Peyer's patch (tissue), 4 donors: Measurements from ENCODE around the gene NEDD4L. TPM values are rescaled to one million over a fixed set of nuclear protein-coding genes. Genes with fewer than 3 reads are reported as not detected.

Experiments
- DNase-seq, 3 donors: peaks; one replicate each; pipeline ENCODE4 v3.0.0-alpha.2; 2017 to 2019
- H3K27ac ChIP-seq, 4 donors: fragments of 200-600 bp; sonication (generic); one replicate each; pipeline ENCODE4 v1.5.1; 2016 to 2019
- H3K27me3 ChIP-seq, 2 donors: fragments of 200-600 bp; sonication (generic); one replicate each; pipeline ENCODE4 v1.5.1; 2019
- H3K36me3 ChIP-seq, 3 donors: fragments of 200-600 bp; sonication (generic); one replicate each; pipeline ENCODE4 v1.5.1; 2016 to 2019
- H3K4me1 ChIP-seq, 4 donors: fragments of 200-600 bp; sonication (generic); one replicate each; pipeline ENCODE4 v1.5.1; 2016 to 2019
- H3K4me3 ChIP-seq, 4 donors: fragments of 200-600 bp; sonication (generic); 1 replicate in 3 of 4; 2 replicates in 1 of 4; pipeline ENCODE4 v1.5.1; 2016 to 2019; ENCODE audit warnings: mild to moderate bottlenecking in 1 of 4
- H3K9me3 ChIP-seq, 4 donors: fragments of 200-600 bp; sonication (generic); one replicate each; pipeline ENCODE4 v1.5.1; 2016 to 2019; ENCODE audit warnings: mild to moderate bottlenecking in 1 of 4
- CTCF ChIP-seq, 6 experiments: fragments of 450-650 bp in 4 of 6; fragments of 200-600 bp in 2 of 6; sonication (generic) in 1 of 6; IDR thresholded peaks; one replicate each; pipeline ENCODE4 v1.5.1; 2017 to 2019; ENCODE audit warnings: antibody characterized with exemption in 6 of 6, mild to moderate bottlenecking in 3 of 6, moderate library complexity in 1 of 6
- POLR2A ChIP-seq, 2 donors: fragments of 450-650 bp; IDR thresholded peaks; one replicate each; pipeline ENCODE4 v1.5.1; 2017; ENCODE audit warnings: antibody characterized with exemption in 2 of 2, mild to moderate bottlenecking in 2 of 2, moderate library complexity in 2 of 2
- total RNA-seq, 4 donors: library from RNA; depleted of rRNA; stranded (reverse); fragments of >200 nt; gene quantifications; one replicate each; pipeline ENCODE4 v1.1.0, GENCODE V29; 2016

NEDD4L gene
- total RNA-seq, 4 donors from 2014 or later = 213 to 312 (median 277) TPM

- H3K4me1 ChIP-seq = peaks cover 0 to 26% (median 0%) of the 10 kb centered on the region in 4 donors
- peak in 1 of 3 donors; percentile 77 for DNase-seq
- no peaks in the 10 kb centered on the region for H3K36me3 ChIP-seq
- H3K9me3 ChIP-seq = no peaks in the 10 kb centered on the region
- H3K4me3 ChIP-seq = peak overlapping the region in 1 of 4 donors; percentile 11
- TF ChIP-seq POLR2A (IDR thresholded peaks at IDR 0.05) = no peak
- no peak for TF ChIP-seq CTCF (IDR thresholded peaks at IDR 0.05)
- peak overlapping the region in 2 of 4 donors; percentile 66 to 71 for H3K27ac ChIP-seq
- H3K27me3 ChIP-seq = no peaks in the 10 kb centered on the region
Observed at GRCh38 chr18:58212274-58212673, 168.2 kb downstream of the NEDD4L start.

- Histone ChIP-seq H3K27ac (no peak overlapping the region), H3K27me3 (no peaks in the 10 kb centered on the region), H3K4me3 (no peak overlapping the region), H3K4me1 (peaks cover 0 to 18% (median 0%) of the 10 kb centered on the region in 4 donors), H3K36me3 (no peaks in the 10 kb centered on the region), H3K9me3 (no peaks in the 10 kb centered on the region)
- DNase-seq = no peak
- TF ChIP-seq CTCF (IDR thresholded peaks at IDR 0.05) (no peak), POLR2A (IDR thresholded peaks at IDR 0.05) (no peak)
Observed at GRCh38 chr18:58213440-58213839, 169.4 kb downstream of the NEDD4L start.

- H3K4me3 ChIP-seq = no peak overlapping the region
- H3K4me1 ChIP-seq = peaks cover 0 to 18% (median 0%) of the 10 kb centered on the region in 4 donors
- TF ChIP-seq CTCF (IDR thresholded peaks at IDR 0.05) (no peak), POLR2A (IDR thresholded peaks at IDR 0.05) (no peak)
- H3K9me3 ChIP-seq = no peaks in the 10 kb centered on the region
- no peaks in the 10 kb centered on the region for H3K36me3 ChIP-seq
- no peaks in the 10 kb centered on the region for H3K27me3 ChIP-seq
- DNase-seq = no peak
- peak overlapping the region in 2 of 4 donors; percentile 31 to 73 for H3K27ac ChIP-seq
Observed at GRCh38 chr18:58215011-58215410, 171.0 kb downstream of the NEDD4L start.

GRCh38 chr18:58216071-58216481 lies 172.1 kb downstream of the NEDD4L start:
- no peaks in the 10 kb centered on the region for H3K9me3 ChIP-seq
- H3K36me3 ChIP-seq = no peaks in the 10 kb centered on the region
- TF ChIP-seq POLR2A (IDR thresholded peaks at IDR 0.05) (no peak), CTCF (IDR thresholded peaks at IDR 0.05) (no peak)
- H3K4me1 ChIP-seq = peaks cover 0 to 18% (median 0%) of the 10 kb centered on the region in 4 donors
- no peaks in the 10 kb centered on the region for H3K27me3 ChIP-seq
- H3K4me3 ChIP-seq = no peak overlapping the region
- H3K27ac ChIP-seq = peak overlapping the region in 2 of 4 donors; percentile 36 to 48
- no peak for DNase-seq

GRCh38 chr18:58217052-58217451 lies 173.0 kb downstream of the NEDD4L start:
- no peaks in the 10 kb centered on the region for H3K36me3 ChIP-seq
- no peak overlapping the region for H3K4me3 ChIP-seq
- no peak for DNase-seq
- H3K27me3 ChIP-seq = no peaks in the 10 kb centered on the region
- TF ChIP-seq POLR2A (IDR thresholded peaks at IDR 0.05) (no peak), CTCF (IDR thresholded peaks at IDR 0.05) (no peak)
- H3K9me3 ChIP-seq = no peaks in the 10 kb centered on the region
- peaks cover 0 to 14% (median 0%) of the 10 kb centered on the region in 4 donors for H3K4me1 ChIP-seq
- H3K27ac ChIP-seq = no peak overlapping the region

- no peaks in the 10 kb centered on the region for H3K9me3 ChIP-seq
- H3K27me3 ChIP-seq = no peaks in the 10 kb centered on the region
- no peak overlapping the region for H3K27ac ChIP-seq
- peaks cover 0 to 14% (median 0%) of the 10 kb centered on the region in 4 donors for H3K4me1 ChIP-seq
- TF ChIP-seq CTCF (IDR thresholded peaks at IDR 0.05) = no peak
- TF ChIP-seq POLR2A (IDR thresholded peaks at IDR 0.05) = no peak
- DNase-seq = no peak
- H3K4me3 ChIP-seq = no peak overlapping the region
- no peaks in the 10 kb centered on the region for H3K36me3 ChIP-seq
Observed at GRCh38 chr18:58218117-58218516, 174.1 kb downstream of the NEDD4L start.
